HEK293 (cell line): ENCODE measurements around the gene DDX27.

ENCODE experiments used
- BCL6B ChIP-seq: fragments of 450-650 bp; formaldehyde crosslinking; IDR thresholded peaks from 2 replicates; pipeline ENCODE4 v1.5.1; 2017; ENCODE audit warnings: missing biosample characterization, missing genetic modification characterization
- GLIS1 ChIP-seq: fragments of 450-650 bp; formaldehyde crosslinking; IDR thresholded peaks from 2 replicates; pipeline ENCODE4 v1.5.1; 2016; ENCODE audit warnings: missing biosample characterization, missing genetic modification characterization
- HIC1 ChIP-seq: fragments of 450-650 bp; formaldehyde crosslinking; IDR thresholded peaks from 2 replicates; pipeline ENCODE4 v1.5.1; 2016; ENCODE audit warnings: missing biosample characterization, missing genetic modification characterization
- HOXA7 ChIP-seq: sonication (generic); formaldehyde crosslinking; IDR thresholded peaks from 2 replicates; pipeline ENCODE4 v1.8.1; 2022; ENCODE audit warnings: missing genetic modification reagents, borderline replicate concordance
- KLF17 ChIP-seq: fragments of 450-650 bp; formaldehyde crosslinking; IDR thresholded peaks from 2 replicates; pipeline ENCODE4 v1.5.1; 2016; ENCODE audit warnings: missing biosample characterization, missing genetic modification characterization
- OSR2 ChIP-seq: fragments of 450-650 bp; formaldehyde crosslinking; IDR thresholded peaks from 2 replicates; pipeline ENCODE4 v1.5.1; 2016; ENCODE audit warnings: missing biosample characterization, missing genetic modification characterization
- OVOL3 ChIP-seq: fragments of 450-650 bp; formaldehyde crosslinking; IDR thresholded peaks from 2 replicates; pipeline ENCODE4 v1.5.1; 2016; ENCODE audit warnings: missing biosample characterization, missing genetic modification characterization
- ZBTB21 ChIP-seq: fragments of 450-650 bp; formaldehyde crosslinking; IDR thresholded peaks from 2 replicates; pipeline ENCODE4 v1.5.1; 2017; ENCODE audit warnings: missing biosample characterization, missing genetic modification characterization
- ZFP69B ChIP-seq: fragments of 450-650 bp; formaldehyde crosslinking; IDR thresholded peaks from 2 replicates; pipeline ENCODE4 v1.5.1; 2016; ENCODE audit warnings: missing biosample characterization, missing genetic modification characterization
- ZNF169 ChIP-seq: fragments of 450-650 bp; formaldehyde crosslinking; IDR thresholded peaks from 2 replicates; pipeline ENCODE4 v1.5.1; 2016; ENCODE audit warnings: missing biosample characterization, missing genetic modification characterization
- ZNF175 ChIP-seq: fragments of 450-650 bp; formaldehyde crosslinking; IDR thresholded peaks from 2 replicates; pipeline ENCODE4 v1.5.1; 2016; ENCODE audit warnings: missing biosample characterization, missing genetic modification characterization
- ZNF19 ChIP-seq: fragments of 450-650 bp; formaldehyde crosslinking; IDR thresholded peaks from 2 replicates; pipeline ENCODE4; 2016; ENCODE audit warnings: missing biosample characterization, missing genetic modification characterization, low read depth
- ZNF223 ChIP-seq: fragments of 450-650 bp; formaldehyde crosslinking; IDR thresholded peaks from 2 replicates; pipeline ENCODE4 v1.5.1; 2016; ENCODE audit warnings: missing biosample characterization, missing genetic modification characterization
- ZNF24 ChIP-seq: fragments of 450-650 bp; formaldehyde crosslinking; IDR thresholded peaks from 2 replicates; pipeline ENCODE4 v1.5.1; 2016; ENCODE audit warnings: missing biosample characterization, missing genetic modification characterization
- ZNF324 ChIP-seq: fragments of 450-650 bp; formaldehyde crosslinking; IDR thresholded peaks from 2 replicates; pipeline ENCODE4 v1.5.1; 2016; ENCODE audit warnings: missing biosample characterization, missing genetic modification characterization
- ZNF398 ChIP-seq: fragments of 450-650 bp; formaldehyde crosslinking; IDR thresholded peaks from 2 replicates; pipeline ENCODE4 v1.5.1; 2017; ENCODE audit warnings: missing biosample characterization, missing genetic modification characterization
- ZNF404 ChIP-seq: fragments of 450-650 bp; formaldehyde crosslinking; IDR thresholded peaks from 2 replicates; pipeline ENCODE4 v1.5.1; 2017; ENCODE audit warnings: missing biosample characterization, missing genetic modification characterization
- ZNF416 ChIP-seq: fragments of 450-650 bp; formaldehyde crosslinking; IDR thresholded peaks from 2 replicates; pipeline ENCODE4 v1.5.1; 2016; ENCODE audit warnings: missing biosample characterization, missing genetic modification characterization
- ZNF423 ChIP-seq: fragments of 450-650 bp; formaldehyde crosslinking; IDR thresholded peaks from 2 replicates; pipeline ENCODE4 v1.5.1; 2016; ENCODE audit warnings: missing biosample characterization, missing genetic modification characterization
- ZNF513 ChIP-seq: fragments of 450-650 bp; IDR thresholded peaks from 2 replicates; pipeline ENCODE4 v1.5.1; 2018; ENCODE audit warnings: missing biosample characterization, missing genetic modification characterization
- ZNF521 ChIP-seq: fragments of 450-650 bp; formaldehyde crosslinking; IDR thresholded peaks from 2 replicates; pipeline ENCODE4 v1.5.1; 2017; ENCODE audit warnings: missing biosample characterization, mild to moderate bottlenecking, missing genetic modification characterization
- ZNF560 ChIP-seq: fragments of 450-650 bp; formaldehyde crosslinking; IDR thresholded peaks from 2 replicates; pipeline ENCODE4 v1.5.1; 2017; ENCODE audit warnings: missing biosample characterization, missing genetic modification characterization, borderline replicate concordance
- ZNF571 ChIP-seq: fragments of 450-650 bp; formaldehyde crosslinking; IDR thresholded peaks from 2 replicates; pipeline ENCODE4 v1.5.0; 2017; ENCODE audit warnings: missing biosample characterization, missing genetic modification characterization
- ZNF585B ChIP-seq: fragments of 450-650 bp; formaldehyde crosslinking; IDR thresholded peaks from 2 replicates; pipeline ENCODE4 v1.5.1; 2016; ENCODE audit warnings: missing biosample characterization, missing genetic modification characterization
- ZNF645 ChIP-seq: fragments of 450-650 bp; formaldehyde crosslinking; IDR thresholded peaks from 2 replicates; pipeline ENCODE4; 2016; ENCODE audit warnings: missing biosample characterization, missing genetic modification characterization
- ZNF704 ChIP-seq: fragments of 450-650 bp; formaldehyde crosslinking; IDR thresholded peaks from 2 replicates; pipeline ENCODE4 v1.5.1; 2016; ENCODE audit warnings: missing biosample characterization, missing genetic modification characterization
- ZNF747 ChIP-seq: fragments of 450-650 bp; formaldehyde crosslinking; IDR thresholded peaks from 2 replicates; pipeline ENCODE4 v1.5.1; 2016; ENCODE audit warnings: missing biosample characterization, missing genetic modification characterization
- ZNF76 ChIP-seq: fragments of 450-650 bp; formaldehyde crosslinking; IDR thresholded peaks from 2 replicates; pipeline ENCODE4; 2016; ENCODE audit warnings: low read depth, missing biosample characterization, missing genetic modification characterization, borderline replicate concordance
- ZNF777 ChIP-seq: fragments of 450-650 bp; formaldehyde crosslinking; IDR thresholded peaks from 2 replicates; pipeline ENCODE4 v1.5.1; 2017; ENCODE audit warnings: missing biosample characterization, missing genetic modification characterization, borderline replicate concordance
- ZNF792 ChIP-seq: fragments of 450-650 bp; formaldehyde crosslinking; IDR thresholded peaks from 2 replicates; pipeline ENCODE4 v1.5.1; 2016; ENCODE audit warnings: missing biosample characterization, missing genetic modification characterization
- ZXDB ChIP-seq: fragments of 450-650 bp; formaldehyde crosslinking; IDR thresholded peaks from 2 replicates; pipeline ENCODE4 v1.5.1; 2016; ENCODE audit warnings: missing biosample characterization, missing genetic modification characterization

The DDX27 gene

GRCh38 chr20:49278036-49278817 is 59.0 kb downstream of the DDX27 start, which contains the start of gene ZNFX1 (continued):
- TF ChIP-seq BCL6B (tag by site-specific recombination), result no peak
- TF ChIP-seq ZNF513 (tag by site-specific recombination), result no peak
- TF ChIP-seq HOXA7 (CRISPR knock-in tag), result no peak
- TF ChIP-seq ZNF76, result peak; percentile 94
- TF ChIP-seq ZNF585B, result no peak
- TF ChIP-seq ZFP69B (tag by site-specific recombination), result peak; percentile 61
- TF ChIP-seq ZNF223 (tag by site-specific recombination), result peak; percentile 83
- peak; percentile 88 for TF ChIP-seq ZXDB (tag by site-specific recombination)
- no peak for TF ChIP-seq ZNF560 (tag by site-specific recombination)
- TF ChIP-seq ZNF777 (tag by site-specific recombination), result no peak
- TF ChIP-seq ZNF645 (tag by site-specific recombination), result peak; percentile 74; the same call in 1 of the 2 replicates
- TF ChIP-seq ZNF416 (tag by site-specific recombination), result no peak
- TF ChIP-seq ZNF423 (tag by site-specific recombination), result no peak
- peak; percentile 81 for TF ChIP-seq ZNF398 (tag by site-specific recombination)
- TF ChIP-seq ZNF571, result no peak
- no peak for TF ChIP-seq ZNF747 (tag by site-specific recombination)
- TF ChIP-seq ZNF404, result no peak; the same call in 1 of the 2 replicates
- no peak for TF ChIP-seq ZNF792 (tag by site-specific recombination)
- TF ChIP-seq ZNF324 (tag by site-specific recombination), result peak; percentile 86
- TF ChIP-seq ZNF175 (tag by site-specific recombination), result no peak
- TF ChIP-seq HIC1 (tag by site-specific recombination), result no peak
- peak; percentile 96 for TF ChIP-seq KLF17 (tag by site-specific recombination)
- no peak for TF ChIP-seq OVOL3 (tag by site-specific recombination)
- TF ChIP-seq GLIS1 (tag by site-specific recombination), result peak; percentile 93
- TF ChIP-seq ZNF704, result no peak
- no peak for TF ChIP-seq ZNF521 (tag by site-specific recombination)
- 0 out of 2 replicates have a peak, but pooled peaks have one; percentile 70 for TF ChIP-seq ZNF169
- peak; percentile 66 for TF ChIP-seq ZBTB21
- TF ChIP-seq ZNF19 (tag by site-specific recombination), result no peak
- peak; percentile 96 for TF ChIP-seq ZNF24 (tag by site-specific recombination)
- TF ChIP-seq OSR2 (tag by site-specific recombination), result 0 out of 2 replicates have a peak, but pooled peaks have one; percentile 15
